HepG2 (cell line): Measurements from ENCODE around the gene SLC13A3. TPM values are rescaled to one million over a fixed set of nuclear protein-coding genes. Genes with fewer than 3 reads are reported as not detected.
A peak's percentile ranks its signal among the peaks of the same experiment; 100 is the strongest.

ENCODE experiments used
- AGO1 ChIP-seq: fragments of 200-400 bp; formaldehyde crosslinking; IDR thresholded peaks from 2 replicates; pipeline ENCODE4 v1.6.1; 2017; ENCODE audit warnings: mild to moderate bottlenecking, low read depth, low read length, moderate library complexity; ENCODE audit not compliant: poor library complexity, severe bottlenecking
- GLI4 ChIP-seq: sonication (generic); formaldehyde crosslinking; IDR thresholded peaks from 2 replicates; pipeline ENCODE4 v1.5.1; 2020; ENCODE audit warnings: missing genetic modification reagents, mild to moderate bottlenecking, moderate library complexity, borderline replicate concordance
- HOXA9 ChIP-seq: sonication (generic); formaldehyde crosslinking; IDR thresholded peaks from 2 replicates; pipeline ENCODE4 v1.8.1; 2022; ENCODE audit warnings: missing genetic modification reagents, mild to moderate bottlenecking, moderate library complexity, borderline replicate concordance
- MBD4 ChIP-seq: IDR thresholded peaks from 2 replicates; pipeline ENCODE4 v1.6.1; 2012; ENCODE audit warnings: low read length, inconsistent platforms, borderline replicate concordance
- NFYC ChIP-seq: IDR thresholded peaks from 2 replicates; pipeline ENCODE4 v1.6.1; 2016; ENCODE audit warnings: missing genetic modification reagents, missing compliant biosample characterization
- NPAS2 ChIP-seq: sonication (generic); formaldehyde crosslinking; IDR thresholded peaks from 2 replicates; pipeline ENCODE4 v1.8.0; 2022; ENCODE audit warnings: mild to moderate bottlenecking, missing genetic modification reagents, borderline replicate concordance
- PPARG ChIP-seq: conservative IDR thresholded peaks from 2 replicates; pipeline ENCODE4 v1.6.1; 2016; ENCODE audit warnings: missing biosample characterization, missing genetic modification reagents
- SCMH1 ChIP-seq: sonication (generic); formaldehyde crosslinking; IDR thresholded peaks from 2 replicates; pipeline ENCODE4 v1.9.0; 2021; ENCODE audit warnings: missing genetic modification reagents, mild to moderate bottlenecking, borderline replicate concordance
- SNAPC4 ChIP-seq: sonication (generic); formaldehyde crosslinking; IDR thresholded peaks from 2 replicates; pipeline ENCODE4 v1.4.0; 2020; ENCODE audit warnings: mild to moderate bottlenecking, missing genetic modification reagents
- SPEN ChIP-seq: sonication (generic); formaldehyde crosslinking; IDR thresholded peaks from 2 replicates; pipeline ENCODE4 v1.5.1; 2020; ENCODE audit warnings: low read depth, mild to moderate bottlenecking, missing genetic modification reagents
- TAF1 ChIP-seq: sonication (generic); formaldehyde crosslinking; IDR thresholded peaks from 2 replicates; pipeline ENCODE4 v1.4.0; 2020; ENCODE audit warnings: missing genetic modification reagents
- TARDBP ChIP-seq: sonication (generic); formaldehyde crosslinking; IDR thresholded peaks from 2 replicates; pipeline ENCODE4 v1.8.0; 2022; ENCODE audit warnings: mild to moderate bottlenecking, missing genetic modification reagents
- ZNF335 ChIP-seq: sonication (generic); formaldehyde crosslinking; IDR thresholded peaks from 2 replicates; pipeline ENCODE4 v1.4.0; 2020; ENCODE audit warnings: missing genetic modification reagents
- ZNF33B ChIP-seq: sonication (generic); formaldehyde crosslinking; IDR thresholded peaks from 2 replicates; pipeline ENCODE4 v1.5.1; 2020; ENCODE audit warnings: mild to moderate bottlenecking, missing genetic modification reagents
- ZNF609 ChIP-seq: sonication (generic); formaldehyde crosslinking; IDR thresholded peaks from 2 replicates; pipeline ENCODE4 v1.4.0; 2020; ENCODE audit warnings: mild to moderate bottlenecking, missing genetic modification reagents, borderline replicate concordance
- polyA plus RNA-seq, 8 experiments: library from polyadenylated mRNA; depleted of rRNA in 3 of 8; stranded (reverse) in 7 of 8; unstranded in 1 of 8; fragments of >200 nt; fragmentation: Illumina TruSeq in 4 of 8; extraction: Trizol in 4 of 8; gene quantifications; 2 replicates each; pipeline versions ENCODE4 v1.2.1 to v1.2.3, GENCODE V29; 2011 to 2016; ENCODE audit warnings: low read depth in 4 of 8, missing spikeins in 1 of 8, mixed read lengths in 1 of 8; ENCODE audit not compliant: insufficient read depth in 1 of 8
- total RNA-seq, 5 experiments: library from RNA; depleted of rRNA; stranded (reverse); fragments of >200 nt; fragmentation: Illumina TruSeq; extraction: Trizol; gene quantifications; 2 replicates each; pipeline ENCODE4 v1.2.3, GENCODE V29; 2016; ENCODE audit warnings: low read depth in 1 of 5
- TF ChIP-seq, protein P1 (sequence below): sonication (generic); formaldehyde crosslinking; IDR thresholded peaks from 2 replicates; pipeline ENCODE4 v1.5.1; 2020; ENCODE audit warnings: mild to moderate bottlenecking, missing genetic modification reagents, moderate library complexity
- TF ChIP-seq, protein P2 (sequence below): IDR thresholded peaks from 2 replicates; pipeline ENCODE4 v1.6.1; 2016

The SLC13A3 gene
- total and polyA plus RNA-seq, 2 of the 13 experiments (the other 11 are each of a cell fraction or from before 2014, with no cell fraction given) = 66.5 to 76.0 TPM

GRCh38 chr20:46699651-46700359 lies 48.5 kb upstream of the SLC13A3 start (continued):
- TF ChIP-seq SCMH1 (CRISPR knock-in tag) (no peak), ZNF609 (CRISPR knock-in tag) (no peak), AGO1 (no peak), PPARG (no peak), NPAS2 (CRISPR knock-in tag) (no peak), ZNF335 (peak; percentile 63), SNAPC4 (CRISPR knock-in tag) (no peak), TARDBP (CRISPR knock-in tag) (no peak), GLI4 (CRISPR knock-in tag) (no peak), NFYC (CRISPR knock-in tag) (no peak), SPEN (CRISPR knock-in tag) (no peak), HOXA9 (CRISPR knock-in tag) (no peak), ZNF33B (no peak), TAF1 (no peak), MBD4 (no peak)
- TF ChIP-seq, protein P1, sequence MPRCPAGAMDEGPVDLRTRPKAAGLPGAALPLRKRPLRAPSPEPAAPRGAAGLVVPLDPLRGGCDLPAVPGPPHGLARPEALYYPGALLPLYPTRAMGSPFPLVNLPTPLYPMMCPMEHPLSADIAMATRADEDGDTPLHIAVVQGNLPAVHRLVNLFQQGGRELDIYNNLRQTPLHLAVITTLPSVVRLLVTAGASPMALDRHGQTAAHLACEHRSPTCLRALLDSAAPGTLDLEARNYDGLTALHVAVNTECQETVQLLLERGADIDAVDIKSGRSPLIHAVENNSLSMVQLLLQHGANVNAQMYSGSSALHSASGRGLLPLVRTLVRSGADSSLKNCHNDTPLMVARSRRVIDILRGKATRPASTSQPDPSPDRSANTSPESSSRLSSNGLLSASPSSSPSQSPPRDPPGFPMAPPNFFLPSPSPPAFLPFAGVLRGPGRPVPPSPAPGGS = no peak
- TF ChIP-seq, protein P2, sequence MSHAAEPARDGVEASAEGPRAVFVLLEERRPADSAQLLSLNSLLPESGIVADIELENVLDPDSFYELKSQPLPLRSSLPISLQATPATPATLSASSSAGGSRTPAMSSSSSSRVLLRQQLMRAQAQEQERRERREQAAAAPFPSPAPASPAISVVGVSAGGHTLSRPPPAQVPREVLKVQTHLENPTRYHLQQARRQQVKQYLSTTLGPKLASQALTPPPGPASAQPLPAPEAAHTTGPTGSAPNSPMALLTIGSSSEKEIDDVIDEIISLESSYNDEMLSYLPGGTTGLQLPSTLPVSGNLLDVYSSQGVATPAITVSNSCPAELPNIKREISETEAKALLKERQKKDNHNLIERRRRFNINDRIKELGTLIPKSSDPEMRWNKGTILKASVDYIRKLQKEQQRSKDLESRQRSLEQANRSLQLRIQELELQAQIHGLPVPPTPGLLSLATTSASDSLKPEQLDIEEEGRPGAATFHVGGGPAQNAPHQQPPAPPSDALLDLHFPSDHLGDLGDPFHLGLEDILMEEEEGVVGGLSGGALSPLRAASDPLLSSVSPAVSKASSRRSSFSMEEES (CRISPR knock-in tag) = no peak
